Esophagus squamous epithelium (tissue), 5 donors: ENCODE data around the gene CDC27. TPM values are rescaled to one million over a fixed set of nuclear protein-coding genes. Genes with fewer than 3 reads are reported as not detected.

ENCODE experiments used
- DNase-seq: peaks from one replicate; lab custom pipeline; 2025; lab: John Stamatoyannopoulos, UW
- H3K27ac ChIP-seq, 4 donors: fragments of 200-600 bp; sonication (generic); one replicate each; pipeline ENCODE4 v1.5.1; 2016 to 2019; ENCODE audit warnings: mild to moderate bottlenecking in 1 of 4
- H3K27me3 ChIP-seq, 4 donors: fragments of 200-600 bp; sonication (generic); 1 replicate in 3 of 4; 2 replicates in 1 of 4; pipeline versions ENCODE4 v1.5.1 to v1.6.0; 2017 to 2021; ENCODE audit warnings: antibody characterized with exemption in 1 of 4
- H3K36me3 ChIP-seq, 3 donors: fragments of 200-600 bp; sonication (generic); one replicate each; pipeline ENCODE4 v1.5.1; 2016 to 2019
- H3K4me1 ChIP-seq, 3 donors: fragments of 200-600 bp; sonication (generic); one replicate each; pipeline ENCODE4 v1.5.1; 2017 to 2019
- H3K4me3 ChIP-seq, 4 donors: fragments of 200-600 bp; sonication (generic); 1 replicate in 3 of 4; 2 replicates in 1 of 4; pipeline ENCODE4 v1.5.1; 2016 to 2019; ENCODE audit warnings: mild to moderate bottlenecking in 2 of 4, moderate library complexity in 1 of 4
- H3K9me3 ChIP-seq, 3 donors: fragments of 200-600 bp; sonication (generic); one replicate each; pipeline ENCODE4 v1.5.1; 2016 to 2019
- POLR2A ChIP-seq, 4 donors: fragments of 450-650 bp; IDR thresholded peaks; one replicate each; pipeline ENCODE4 v1.6.1; 2017; ENCODE audit warnings: antibody characterized with exemption in 4 of 4, mild to moderate bottlenecking in 4 of 4, moderate library complexity in 3 of 4
- WGBS, 2 donors: methylation state at CpG; one replicate each; pipeline ENCODE4 v1.1.5; 2018; 5-methylcytosine and 5-hydroxymethylcytosine counted together
- intact Hi-C: fragments of 100-400 bp; cut with DNase I; formaldehyde crosslinking; loops from one replicate; pipeline ENCODE4 v1.15.0; 2022
- total RNA-seq, 4 donors: library from RNA; depleted of rRNA; stranded (reverse); fragments of >200 nt; gene quantifications; one replicate each; pipeline ENCODE4 v1.1.0, GENCODE V29; 2016
- TF ChIP-seq, protein P1 (sequence below), 6 experiments: fragments of 450-650 bp in 4 of 6; fragments of 200-600 bp in 2 of 6; sonication (generic) in 2 of 6; IDR thresholded peaks; one replicate each; pipeline ENCODE4 v1.5.1; 2016 to 2019; ENCODE audit warnings: antibody characterized with exemption in 6 of 6, mild to moderate bottlenecking in 4 of 6, moderate library complexity in 4 of 6
- donor health status: DM: yes; HTN: yes; CAD: no.

The CDC27 gene
- total RNA-seq, 4 donors from 2014 or later, result 26.4 to 45.9 (median 38.3) TPM

DNA sequence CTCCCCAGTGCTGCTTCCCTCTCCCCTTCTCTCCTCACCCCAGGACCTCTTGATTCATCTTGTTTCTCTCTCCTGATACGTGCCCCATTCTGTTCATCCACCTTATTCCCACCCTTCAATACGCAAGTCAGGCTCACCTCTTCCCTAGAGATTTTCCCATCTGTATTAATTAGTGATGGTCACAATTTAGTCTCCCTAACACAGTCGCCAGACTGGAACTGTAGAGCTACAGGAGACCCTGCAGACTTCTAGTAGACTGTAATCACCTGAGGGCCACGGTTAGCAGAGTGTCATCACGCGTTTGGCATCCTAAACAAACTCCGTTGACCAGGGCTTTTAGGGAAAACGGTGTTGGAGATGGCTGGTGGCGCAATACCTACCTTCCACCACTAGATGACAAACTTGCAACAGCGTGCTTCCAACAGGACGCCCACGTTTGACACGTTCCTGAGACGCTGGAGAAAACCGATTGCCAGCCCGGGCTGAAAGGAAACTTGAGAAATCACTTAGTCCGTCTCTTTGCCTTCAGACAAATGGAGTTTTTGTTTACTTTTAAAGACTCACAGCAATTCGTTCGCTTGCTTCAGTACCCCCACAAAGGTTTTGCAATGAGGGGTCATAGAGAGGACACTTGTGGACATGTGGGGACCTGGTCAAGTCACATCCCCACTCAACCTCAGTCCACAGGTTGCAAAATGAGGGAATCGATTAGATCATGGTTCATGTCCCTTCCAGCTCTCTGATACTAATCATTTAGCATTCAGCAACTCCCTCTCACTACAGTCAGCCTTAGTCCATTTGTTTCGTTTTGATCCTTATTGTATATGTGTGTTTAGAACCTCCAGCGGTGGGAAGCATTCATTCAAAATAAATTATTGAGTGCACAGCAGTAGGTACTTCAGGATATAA, 40.7 kb upstream of the CDC27 start:
- WGBS, 2 donors, result 8 to 11% methylated on average over 22 of the region's 22 CpGs
- Histone ChIP-seq H3K36me3 (no peaks in the 10 kb centered on the region), H3K9me3 (no peaks in the 10 kb centered on the region), H3K27ac (peak overlapping the region in 3 of 4 donors; percentile 27 to 59 (median 44)), H3K4me3 (peak overlapping the region in 3 of 4 donors; percentile 23 to 31 (median 30)), H3K4me1 (peaks cover 0 to 36% (median 26%) of the 10 kb centered on the region in 3 donors), H3K27me3 (no peaks in the 10 kb centered on the region)
- intact Hi-C loops, result loop anchor here (5.0 kb wide), 1 partner anchor 88 kb away; no protein-coding TSS in a partner anchor
- TF ChIP-seq, protein P1, sequence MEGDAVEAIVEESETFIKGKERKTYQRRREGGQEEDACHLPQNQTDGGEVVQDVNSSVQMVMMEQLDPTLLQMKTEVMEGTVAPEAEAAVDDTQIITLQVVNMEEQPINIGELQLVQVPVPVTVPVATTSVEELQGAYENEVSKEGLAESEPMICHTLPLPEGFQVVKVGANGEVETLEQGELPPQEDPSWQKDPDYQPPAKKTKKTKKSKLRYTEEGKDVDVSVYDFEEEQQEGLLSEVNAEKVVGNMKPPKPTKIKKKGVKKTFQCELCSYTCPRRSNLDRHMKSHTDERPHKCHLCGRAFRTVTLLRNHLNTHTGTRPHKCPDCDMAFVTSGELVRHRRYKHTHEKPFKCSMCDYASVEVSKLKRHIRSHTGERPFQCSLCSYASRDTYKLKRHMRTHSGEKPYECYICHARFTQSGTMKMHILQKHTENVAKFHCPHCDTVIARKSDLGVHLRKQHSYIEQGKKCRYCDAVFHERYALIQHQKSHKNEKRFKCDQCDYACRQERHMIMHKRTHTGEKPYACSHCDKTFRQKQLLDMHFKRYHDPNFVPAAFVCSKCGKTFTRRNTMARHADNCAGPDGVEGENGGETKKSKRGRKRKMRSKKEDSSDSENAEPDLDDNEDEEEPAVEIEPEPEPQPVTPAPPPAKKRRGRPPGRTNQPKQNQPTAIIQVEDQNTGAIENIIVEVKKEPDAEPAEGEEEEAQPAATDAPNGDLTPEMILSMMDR (IDR thresholded peaks at IDR 0.05), result peak; percentile 90 to 97 (median 96)
- no peak for TF ChIP-seq POLR2A (IDR thresholded peaks at IDR 0.05)
- DNase-seq, result no peak

DNA sequence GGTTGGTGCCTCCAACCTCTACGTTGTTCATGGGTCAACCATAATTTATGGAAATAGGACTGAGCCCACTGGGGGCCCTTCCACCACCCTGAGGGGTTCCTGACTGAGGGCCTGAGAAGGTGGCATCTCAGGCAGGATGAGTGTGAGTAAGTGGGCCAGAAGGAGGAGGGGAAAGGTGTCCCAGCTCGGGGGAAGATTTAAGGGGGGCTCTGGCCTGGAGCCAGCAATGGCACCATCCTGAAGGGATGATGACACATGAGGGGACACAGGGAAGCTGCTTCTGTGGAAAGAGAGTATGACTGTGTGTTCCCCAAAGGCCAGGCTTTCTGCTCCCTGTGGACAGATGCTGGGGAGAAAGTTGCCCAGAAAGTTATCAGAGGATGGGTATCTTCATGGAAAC, 38.8 kb upstream of the CDC27 start:
- Histone ChIP-seq H3K36me3 (no peaks in the 10 kb centered on the region), H3K27ac (no peak overlapping the region), H3K27me3 (no peaks in the 10 kb centered on the region), H3K4me1 (peaks cover 0 to 49% (median 34%) of the 10 kb centered on the region in 3 donors), H3K9me3 (no peaks in the 10 kb centered on the region), H3K4me3 (no peak overlapping the region)
- WGBS, 2 donors, result 66 to 75% methylated on average over 2 of the region's 2 CpGs
- TF ChIP-seq POLR2A (IDR thresholded peaks at IDR 0.05), result no peak
- TF ChIP-seq, protein P1 (IDR thresholded peaks at IDR 0.05), result no peak
- DNase-seq, result no peak
- intact Hi-C loops, result loop anchor here (5.0 kb wide), 1 partner anchor 89 kb away; no protein-coding TSS in a partner anchor

DNA sequence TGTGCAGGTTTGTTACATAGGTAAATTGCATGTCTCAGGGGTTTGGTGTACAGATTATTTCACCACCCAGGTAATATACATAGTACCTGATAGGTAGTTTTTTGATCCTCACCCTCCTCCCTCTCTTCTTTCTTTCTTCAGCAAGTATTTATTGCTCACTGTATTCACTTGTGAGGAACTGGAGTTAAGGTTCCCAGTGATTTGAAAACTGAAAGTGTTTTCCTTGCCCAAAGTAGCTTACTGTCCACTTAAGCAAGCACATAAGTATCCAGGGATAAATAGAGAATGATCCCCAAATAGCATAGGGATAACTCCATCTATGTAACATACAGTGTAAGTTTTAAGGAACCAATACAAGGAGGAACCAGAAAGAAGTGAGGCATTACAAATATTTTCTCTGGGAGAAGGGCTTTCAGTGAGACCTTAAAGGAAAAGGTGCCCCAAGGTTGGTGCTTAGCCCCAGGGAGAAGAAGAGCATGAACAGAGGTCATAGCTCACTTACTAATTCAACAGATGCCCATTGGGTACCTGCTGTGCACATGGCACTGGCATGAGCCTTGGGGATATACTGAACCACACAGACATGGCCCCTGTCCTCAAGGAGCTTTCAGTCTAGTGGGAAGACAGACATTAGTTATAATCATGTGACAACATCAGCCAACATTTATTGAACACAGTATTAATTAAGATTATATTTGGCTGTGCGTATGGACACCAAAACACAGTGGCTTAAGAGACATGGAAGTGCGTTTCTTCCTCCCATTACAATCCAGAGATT, 37.0 kb upstream of the CDC27 start:
- peak overlapping the region; percentile 34 to 90 (median 76) for H3K27ac ChIP-seq
- no peak for TF ChIP-seq POLR2A (IDR thresholded peaks at IDR 0.05)
- TF ChIP-seq, protein P1 (IDR thresholded peaks at IDR 0.05), result no peak
- no peaks in the 10 kb centered on the region for H3K9me3 ChIP-seq
- WGBS, 2 donors, result 92 to 97% methylated on average over 2 of the region's 2 CpGs
- H3K36me3 ChIP-seq, result no peaks in the 10 kb centered on the region
- H3K4me1 ChIP-seq, result peaks cover 0 to 52% (median 34%) of the 10 kb centered on the region in 3 donors
- DNase-seq, result no peak
- intact Hi-C loops, result loop anchor here (5.0 kb wide), 1 partner anchor 91 kb away; no protein-coding TSS in a partner anchor
- H3K27me3 ChIP-seq, result no peaks in the 10 kb centered on the region
- H3K4me3 ChIP-seq, result no peak overlapping the region

DNA sequence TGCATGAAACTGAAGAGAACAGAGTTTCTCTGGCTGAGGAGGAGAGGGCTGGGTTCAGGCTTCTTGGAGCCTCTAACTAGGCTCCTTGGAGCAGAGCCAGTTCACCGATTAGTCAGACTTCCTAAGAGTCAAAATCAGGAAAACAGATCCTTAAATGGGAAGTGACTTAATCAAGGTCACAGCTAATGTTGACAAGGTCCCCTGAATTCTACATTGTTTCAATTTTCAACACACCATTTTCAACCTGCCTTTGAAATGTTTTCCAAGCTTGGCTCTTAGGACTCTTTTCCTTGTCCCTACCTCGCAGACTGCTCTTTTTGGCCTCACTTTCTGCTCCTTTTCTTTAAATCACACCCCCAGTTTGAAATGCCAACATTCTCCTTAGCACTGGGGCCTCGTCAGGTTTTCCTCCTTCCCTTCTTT, 36.4 kb upstream of the CDC27 start:
- H3K27me3 ChIP-seq, result no peaks in the 10 kb centered on the region
- peak overlapping the region; percentile 34 to 90 (median 76) for H3K27ac ChIP-seq
- TF ChIP-seq, protein P1 (IDR thresholded peaks at IDR 0.05), result no peak
- TF ChIP-seq POLR2A (IDR thresholded peaks at IDR 0.05), result no peak
- DNase-seq, result no peak
- intact Hi-C loops, result loop anchor here (5.0 kb wide), 1 partner anchor 92 kb away; no protein-coding TSS in a partner anchor
- H3K36me3 ChIP-seq, result no peaks in the 10 kb centered on the region
- WGBS, 2 donors, result 17 to 32% methylated on average over 3 of the region's 3 CpGs
- peaks cover 0 to 47% (median 32%) of the 10 kb centered on the region in 3 donors for H3K4me1 ChIP-seq
- no peaks in the 10 kb centered on the region for H3K9me3 ChIP-seq
- H3K4me3 ChIP-seq, result no peak overlapping the region
